PC-3 (cell line): ENCODE data around the gene MR1.

Source experiments
- EZH2phosphoT487 ChIP-seq: fragments of 300-600 bp; sonication (generic); IDR thresholded peaks from 2 replicates; pipeline ENCODE4 v1.6.1; 2018; ENCODE audit warnings: mild to moderate bottlenecking, antibody characterized with exemption, low read length, borderline replicate concordance
- TF ChIP-seq, protein P1 (sequence below): fragments of 300-600 bp; sonication (generic); conservative IDR thresholded peaks from 2 replicates; pipeline ENCODE4 v1.5.1; 2017; ENCODE audit warnings: antibody characterized with exemption, low read depth, mild to moderate bottlenecking, low read length

GRCh38 chr1:181049378-181049777, 15.6 kb downstream of the MR1 start:
- TF ChIP-seq, protein P1, sequence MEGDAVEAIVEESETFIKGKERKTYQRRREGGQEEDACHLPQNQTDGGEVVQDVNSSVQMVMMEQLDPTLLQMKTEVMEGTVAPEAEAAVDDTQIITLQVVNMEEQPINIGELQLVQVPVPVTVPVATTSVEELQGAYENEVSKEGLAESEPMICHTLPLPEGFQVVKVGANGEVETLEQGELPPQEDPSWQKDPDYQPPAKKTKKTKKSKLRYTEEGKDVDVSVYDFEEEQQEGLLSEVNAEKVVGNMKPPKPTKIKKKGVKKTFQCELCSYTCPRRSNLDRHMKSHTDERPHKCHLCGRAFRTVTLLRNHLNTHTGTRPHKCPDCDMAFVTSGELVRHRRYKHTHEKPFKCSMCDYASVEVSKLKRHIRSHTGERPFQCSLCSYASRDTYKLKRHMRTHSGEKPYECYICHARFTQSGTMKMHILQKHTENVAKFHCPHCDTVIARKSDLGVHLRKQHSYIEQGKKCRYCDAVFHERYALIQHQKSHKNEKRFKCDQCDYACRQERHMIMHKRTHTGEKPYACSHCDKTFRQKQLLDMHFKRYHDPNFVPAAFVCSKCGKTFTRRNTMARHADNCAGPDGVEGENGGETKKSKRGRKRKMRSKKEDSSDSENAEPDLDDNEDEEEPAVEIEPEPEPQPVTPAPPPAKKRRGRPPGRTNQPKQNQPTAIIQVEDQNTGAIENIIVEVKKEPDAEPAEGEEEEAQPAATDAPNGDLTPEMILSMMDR = no peak
- no peak for TF ChIP-seq EZH2phosphoT487
